ENCODE measurements around the gene RASGRP1.

Gene RASGRP1

GRCh38 chr15:38565287-38565670, 665 bp upstream of the RASGRP1 start:
- no peak for DNase-seq (ENCODE audit: low spot score)

- peak; percentile 79 for DNase-seq (ENCODE audit: low spot score)
These were observed 693 bp downstream of the RASGRP1 start for GRCh38 chr15:38563723-38564519.

GRCh38 chr15:38562278-38562677, 2.3 kb downstream of the RASGRP1 start:
- DNase-seq (ENCODE audit: low spot score): no peak

- DNase-seq (ENCODE audit: low spot score): no peak
These were observed 4.1 kb downstream of the RASGRP1 start for GRCh38 chr15:38560456-38560926.

- no peak for DNase-seq (ENCODE audit: low spot score)
These were observed 4.8 kb downstream of the RASGRP1 start for GRCh38 chr15:38559636-38560307.

GRCh38 chr15:38559131-38559530, 5.5 kb downstream of the RASGRP1 start:
- DNase-seq (ENCODE audit: low spot score): no peak

- DNase-seq (ENCODE audit: low spot score): no peak
These were observed 6.1 kb downstream of the RASGRP1 start for GRCh38 chr15:38558372-38559059.

GRCh38 chr15:38557921-38558320, 6.7 kb downstream of the RASGRP1 start:
- DNase-seq (ENCODE audit: low spot score): no peak

- no peak for DNase-seq (ENCODE audit: low spot score)
These were observed 8.8 kb downstream of the RASGRP1 start for GRCh38 chr15:38555686-38556334.

- no peak for DNase-seq (ENCODE audit: low spot score)
These were observed 10.3 kb downstream of the RASGRP1 start for GRCh38 chr15:38554354-38554753.

GRCh38 chr15:38553071-38553470, 11.5 kb downstream of the RASGRP1 start:
- DNase-seq (ENCODE audit: low spot score): no peak

- peak; percentile 12 for DNase-seq (ENCODE audit: low spot score)
These were observed 12.6 kb downstream of the RASGRP1 start for GRCh38 chr15:38551720-38552648.

- DNase-seq (ENCODE audit: low spot score): no peak
These were observed 15.4 kb downstream of the RASGRP1 start for GRCh38 chr15:38549222-38549621.

GRCh38 chr15:38547255-38547997, 17.2 kb downstream of the RASGRP1 start:
- DNase-seq (ENCODE audit: low spot score): no peak

GRCh38 chr15:38545179-38545578, 19.4 kb downstream of the RASGRP1 start:
- DNase-seq (ENCODE audit: low spot score): no peak

GRCh38 chr15:38541026-38541425, 23.6 kb downstream of the RASGRP1 start:
- DNase-seq (ENCODE audit: low spot score): no peak

GRCh38 chr15:38540510-38540909, 24.1 kb downstream of the RASGRP1 start:
- DNase-seq (ENCODE audit: low spot score): no peak

GRCh38 chr15:38539008-38539343, 25.6 kb downstream of the RASGRP1 start:
- no peak for DNase-seq (ENCODE audit: low spot score)

- DNase-seq (ENCODE audit: low spot score): no peak
These were observed 26.1 kb downstream of the RASGRP1 start for GRCh38 chr15:38538328-38539007.

- no peak for DNase-seq (ENCODE audit: low spot score)
These were observed 28.4 kb downstream of the RASGRP1 start for GRCh38 chr15:38536201-38536676.

Data from iPS-NIHi11 (cell line).